ENCODE results near the gene ELFN2.
"Not testable (repeated sequence)": the region's sequence is repeated elsewhere in the genome, so short reads cannot be mapped to it uniquely, and the experiment has no call there.

The ELFN2 gene

GRCh38 chr22:37472418-37473006 lies 45.2 kb upstream of the ELFN2 start:
- TF ChIP-seq CTCF (IDR thresholded peaks at IDR 0.05; ENCODE audit: insufficient read depth, low read length, poor library complexity, severe bottlenecking): peak; percentile 71
- H3K4me3 ChIP-seq (replicated peaks; ENCODE audit: low read depth, low read length): no peak overlapping the region
- H3K36me3 ChIP-seq (ENCODE audit: control insufficient read depth, insufficient read depth, low read length): peaks cover 35% of the 10 kb centered on the region
- H3K27me3 ChIP-seq (replicated peaks; ENCODE audit: control insufficient read depth, insufficient read depth, low read length): no peaks in the 10 kb centered on the region
- DNase-seq (ENCODE audit: extremely low read depth, insufficient read length): no peak

- no peak for TF ChIP-seq CTCF (IDR thresholded peaks at IDR 0.05; ENCODE audit: insufficient read depth, low read length, poor library complexity, severe bottlenecking)
- DNase-seq (ENCODE audit: extremely low read depth, insufficient read length): no peak
- Histone ChIP-seq H3K36me3 (ENCODE audit: control insufficient read depth, insufficient read depth, low read length) (peaks cover 34% of the 10 kb centered on the region), H3K27me3 (replicated peaks; ENCODE audit: control insufficient read depth, insufficient read depth, low read length) (no peaks in the 10 kb centered on the region), H3K4me3 (replicated peaks; ENCODE audit: low read depth, low read length) (no peak overlapping the region)
Measured at GRCh38 chr22:37471727-37472417, 44.6 kb upstream of the ELFN2 start.

- no peaks in the 10 kb centered on the region for H3K27me3 ChIP-seq (replicated peaks; ENCODE audit: control insufficient read depth, insufficient read depth, low read length)
- no peak for DNase-seq (ENCODE audit: extremely low read depth, insufficient read length)
- peaks cover 31% of the 10 kb centered on the region for H3K36me3 ChIP-seq (ENCODE audit: control insufficient read depth, insufficient read depth, low read length)
- H3K4me3 ChIP-seq (replicated peaks; ENCODE audit: low read depth, low read length): no peak overlapping the region
- no peak for TF ChIP-seq CTCF (IDR thresholded peaks at IDR 0.05; ENCODE audit: insufficient read depth, low read length, poor library complexity, severe bottlenecking)
Measured at GRCh38 chr22:37470087-37470445, 42.8 kb upstream of the ELFN2 start.

GRCh38 chr22:37469416-37470086 lies 42.3 kb upstream of the ELFN2 start:
- DNase-seq (ENCODE audit: extremely low read depth, insufficient read length): no peak

GRCh38 chr22:37468201-37468695 lies 41.0 kb upstream of the ELFN2 start:
- not testable (repeated sequence) for H3K27me3 ChIP-seq (replicated peaks; ENCODE audit: control insufficient read depth, insufficient read depth, low read length); H3K4me3 ChIP-seq (replicated peaks; ENCODE audit: low read depth, low read length); DNase-seq (ENCODE audit: extremely low read depth, insufficient read length)
- peaks cover 26% of the 10 kb centered on the region for H3K36me3 ChIP-seq (ENCODE audit: control insufficient read depth, insufficient read depth, low read length)

More at GRCh38 chr22:37469416-37470086, 42.3 kb upstream of the ELFN2 start:
- Histone ChIP-seq H3K27me3 (replicated peaks; ENCODE audit: control insufficient read depth, insufficient read depth, low read length) (no peaks in the 10 kb centered on the region), H3K4me3 (replicated peaks; ENCODE audit: low read depth, low read length) (no peak overlapping the region), H3K36me3 (ENCODE audit: control insufficient read depth, insufficient read depth, low read length) (peaks cover 31% of the 10 kb centered on the region)
- no peak for TF ChIP-seq CTCF (IDR thresholded peaks at IDR 0.05; ENCODE audit: insufficient read depth, low read length, poor library complexity, severe bottlenecking)

- no peak for TF ChIP-seq CTCF (IDR thresholded peaks at IDR 0.05; ENCODE audit: insufficient read depth, low read length, poor library complexity, severe bottlenecking)
- H3K27me3 ChIP-seq (replicated peaks; ENCODE audit: control insufficient read depth, insufficient read depth, low read length): no peaks in the 10 kb centered on the region
- no peak for DNase-seq (ENCODE audit: extremely low read depth, insufficient read length)
- H3K4me3 ChIP-seq (replicated peaks; ENCODE audit: low read depth, low read length): no peak overlapping the region
- H3K36me3 ChIP-seq (ENCODE audit: control insufficient read depth, insufficient read depth, low read length): peaks cover 21% of the 10 kb centered on the region
Measured at GRCh38 chr22:37467391-37467955, 40.2 kb upstream of the ELFN2 start.

Data from GM06990 (cell line).